ENCODE measurements around the gene SVOP.

DNA sequence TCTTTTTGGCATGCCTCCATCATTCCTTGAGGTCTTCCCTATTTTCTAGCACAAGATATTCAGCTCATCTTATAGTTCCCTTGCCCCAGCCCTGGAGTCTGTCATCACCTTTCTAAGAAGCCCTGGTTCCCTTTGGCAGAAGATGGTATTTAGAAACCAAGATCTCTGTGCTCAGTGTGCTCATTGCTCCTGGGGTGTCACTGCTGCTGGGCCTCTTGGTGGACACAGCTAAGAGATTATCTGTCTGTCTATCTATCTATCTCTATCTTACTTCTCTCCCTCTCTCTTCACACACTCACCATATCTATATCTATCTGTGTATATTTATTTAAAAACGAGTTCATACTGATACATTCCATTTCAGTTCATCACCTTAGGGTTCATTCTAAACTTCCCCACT is 73.8 kb downstream of the SVOP start:
- no peak for TF ChIP-seq POLR2A (IDR thresholded peaks at IDR 0.05)
- TF ChIP-seq, protein P1, sequence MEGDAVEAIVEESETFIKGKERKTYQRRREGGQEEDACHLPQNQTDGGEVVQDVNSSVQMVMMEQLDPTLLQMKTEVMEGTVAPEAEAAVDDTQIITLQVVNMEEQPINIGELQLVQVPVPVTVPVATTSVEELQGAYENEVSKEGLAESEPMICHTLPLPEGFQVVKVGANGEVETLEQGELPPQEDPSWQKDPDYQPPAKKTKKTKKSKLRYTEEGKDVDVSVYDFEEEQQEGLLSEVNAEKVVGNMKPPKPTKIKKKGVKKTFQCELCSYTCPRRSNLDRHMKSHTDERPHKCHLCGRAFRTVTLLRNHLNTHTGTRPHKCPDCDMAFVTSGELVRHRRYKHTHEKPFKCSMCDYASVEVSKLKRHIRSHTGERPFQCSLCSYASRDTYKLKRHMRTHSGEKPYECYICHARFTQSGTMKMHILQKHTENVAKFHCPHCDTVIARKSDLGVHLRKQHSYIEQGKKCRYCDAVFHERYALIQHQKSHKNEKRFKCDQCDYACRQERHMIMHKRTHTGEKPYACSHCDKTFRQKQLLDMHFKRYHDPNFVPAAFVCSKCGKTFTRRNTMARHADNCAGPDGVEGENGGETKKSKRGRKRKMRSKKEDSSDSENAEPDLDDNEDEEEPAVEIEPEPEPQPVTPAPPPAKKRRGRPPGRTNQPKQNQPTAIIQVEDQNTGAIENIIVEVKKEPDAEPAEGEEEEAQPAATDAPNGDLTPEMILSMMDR (IDR thresholded peaks at IDR 0.05) = no peak
- no peak for TF ChIP-seq EP300 (IDR thresholded peaks at IDR 0.05)

Measured in tibial nerve (tissue), 4 donors.